Measurements from ENCODE around the gene CCND1.
A peak's percentile ranks its signal among the peaks of the same experiment; 100 is the strongest.

CCND1 gene

GRCh38 chr11:69640995-69641581, at the start of gene CCND1:
Gene CCND1 (plus strand): TSS chr11:69641156. CDS start chr11:69641314, 158 bp downstream.
- TF ChIP-seq ZNF274 (IDR thresholded peaks at IDR 0.05; ENCODE audit: low read depth, low read length): no peak
- H3K4me3 ChIP-seq (ENCODE audit: low read length): peak within 1 kb of the TSS; percentile 54

- no peak overlapping the region for H3K4me3 ChIP-seq (ENCODE audit: low read length)
- TF ChIP-seq ZNF274 (IDR thresholded peaks at IDR 0.05; ENCODE audit: low read depth, low read length): no peak
Measured at GRCh38 chr11:69592986-69593650, 47.8 kb upstream of the CCND1 start.

- no peak overlapping the region for H3K4me3 ChIP-seq (ENCODE audit: low read length)
- no peak for TF ChIP-seq ZNF274 (IDR thresholded peaks at IDR 0.05; ENCODE audit: low read depth, low read length)
Measured at GRCh38 chr11:69593851-69594250, 47.1 kb upstream of the CCND1 start.

- no peak overlapping the region for H3K4me3 ChIP-seq (ENCODE audit: low read length)
- TF ChIP-seq ZNF274 (IDR thresholded peaks at IDR 0.05; ENCODE audit: low read depth, low read length): no peak
Measured at GRCh38 chr11:69594481-69594880, 46.5 kb upstream of the CCND1 start.

GRCh38 chr11:69595805-69596665, 44.9 kb upstream of the CCND1 start:
- no peak for TF ChIP-seq ZNF274 (IDR thresholded peaks at IDR 0.05; ENCODE audit: low read depth, low read length)
- no peak overlapping the region for H3K4me3 ChIP-seq (ENCODE audit: low read length)

GRCh38 chr11:69598147-69598546, 42.8 kb upstream of the CCND1 start:
- no peak overlapping the region for H3K4me3 ChIP-seq (ENCODE audit: low read length)
- TF ChIP-seq ZNF274 (IDR thresholded peaks at IDR 0.05; ENCODE audit: low read depth, low read length): no peak

GRCh38 chr11:69599502-69599901, 41.5 kb upstream of the CCND1 start:
- no peak for TF ChIP-seq ZNF274 (IDR thresholded peaks at IDR 0.05; ENCODE audit: low read depth, low read length)
- H3K4me3 ChIP-seq (ENCODE audit: low read length): no peak overlapping the region

- no peak for TF ChIP-seq ZNF274 (IDR thresholded peaks at IDR 0.05; ENCODE audit: low read depth, low read length)
- H3K4me3 ChIP-seq (ENCODE audit: low read length): no peak overlapping the region
Measured at GRCh38 chr11:69600001-69600400, 41.0 kb upstream of the CCND1 start.

GRCh38 chr11:69601011-69601975, 39.7 kb upstream of the CCND1 start:
- H3K4me3 ChIP-seq (ENCODE audit: low read length): no peak overlapping the region
- no peak for TF ChIP-seq ZNF274 (IDR thresholded peaks at IDR 0.05; ENCODE audit: low read depth, low read length)

- TF ChIP-seq ZNF274 (IDR thresholded peaks at IDR 0.05; ENCODE audit: low read depth, low read length): no peak
- no peak overlapping the region for H3K4me3 ChIP-seq (ENCODE audit: low read length)
Measured at GRCh38 chr11:69603111-69603836, 37.7 kb upstream of the CCND1 start.

GRCh38 chr11:69604055-69604454, 36.9 kb upstream of the CCND1 start:
- no peak for TF ChIP-seq ZNF274 (IDR thresholded peaks at IDR 0.05; ENCODE audit: low read depth, low read length)
- no peak overlapping the region for H3K4me3 ChIP-seq (ENCODE audit: low read length)

- no peak for TF ChIP-seq ZNF274 (IDR thresholded peaks at IDR 0.05; ENCODE audit: low read depth, low read length)
- no peak overlapping the region for H3K4me3 ChIP-seq (ENCODE audit: low read length)
Measured at GRCh38 chr11:69605737-69606526, 35.0 kb upstream of the CCND1 start.

Measured in GM08714 (cell line).